Spleen (tissue), 7 donors: ENCODE measurements around the gene TNFRSF18.

Source experiments
- CTCF ChIP-seq, 11 experiments: fragments of 200-600 bp in 7 of 11; fragments of 450-650 bp in 4 of 11; sonication (generic) in 4 of 11; IDR thresholded peaks in 8 of 11; conservative IDR thresholded peaks in 3 of 11; 1 replicate in 7 of 11; 2 replicates in 4 of 11; pipeline versions ENCODE4 v1.4.0 to v1.8.0; 2016 to 2021; ENCODE audit warnings: antibody characterized with exemption in 11 of 11, inconsistent platforms in 4 of 11, mild to moderate bottlenecking in 1 of 11
- POLR2A ChIP-seq, 3 donors: fragments of 450-650 bp; IDR thresholded peaks; one replicate each; pipeline ENCODE4 v1.5.1; 2017; ENCODE audit warnings: antibody characterized with exemption in 3 of 3, mild to moderate bottlenecking in 1 of 3
- donor health status: DM: no; HTN: no; CAD: no; lungs with moderate emphysema.
- donor health status: DM: no; HTN: no; CAD: no.
- donor health status: DM: no; HTN: no; CAD: no.

GRCh38 chr1:1232208-1232795 lies 25.9 kb upstream of the TNFRSF18 start, which contains the start of gene B3GALT6:
- TF ChIP-seq CTCF (IDR thresholded peaks at IDR 0.05 in 8 of 11, conservative IDR thresholded peaks at IDR 0.05 in 3 of 11) (no peak), POLR2A (IDR thresholded peaks at IDR 0.05) (peak in 1 of 3 donors; percentile 3)
